Smooth muscle cell (in vitro differentiated cells): ENCODE measurements around the gene FCAMR. TPM values are rescaled to one million over a fixed set of nuclear protein-coding genes. Genes with fewer than 3 reads are reported as not detected.

ENCODE experiments used
- DNase-seq: peaks from one replicate; lab custom pipeline; 2025; ENCODE audit not compliant: unreplicated experiment; lab: John Stamatoyannopoulos, UW
- H2AFZ ChIP-seq: fragments of 200-600 bp; sonication (generic); 2 replicates; pipeline ENCODE4 v1.6.0; 2016; ENCODE audit warnings: antibody characterized with exemption, low read depth, mild to moderate bottlenecking
- H3F3A ChIP-seq: fragments of 200-600 bp; sonication (generic); 2 replicates; pipeline ENCODE4 v1.6.0; 2017; ENCODE audit warnings: antibody characterized with exemption, low read depth
- H3K27ac ChIP-seq: fragments of 200-600 bp; sonication (generic); 2 replicates; pipeline ENCODE4 v1.5.1; 2016; ENCODE audit warnings: low read depth, mild to moderate bottlenecking
- H3K27me3 ChIP-seq: fragments of 200-600 bp; sonication (generic); 2 replicates; pipeline ENCODE4 v1.6.1; 2016; ENCODE audit warnings: low read depth, mild to moderate bottlenecking
- H3K36me3 ChIP-seq: fragments of 200-600 bp; sonication (generic); 2 replicates; pipeline ENCODE4 v1.5.1; 2016; ENCODE audit warnings: low read depth
- H3K4me1 ChIP-seq: fragments of 200-600 bp; sonication (generic); 2 replicates; pipeline ENCODE4 v1.5.1; 2016; ENCODE audit warnings: low read depth
- H3K4me2 ChIP-seq: fragments of 200-600 bp; sonication (generic); 2 replicates; pipeline ENCODE4 v1.6.0; 2016; ENCODE audit warnings: mild to moderate bottlenecking
- H3K4me3 ChIP-seq: fragments of 200-600 bp; sonication (generic); 2 replicates; pipeline ENCODE4 v1.5.1; 2016; ENCODE audit warnings: mild to moderate bottlenecking
- H3K79me2 ChIP-seq: fragments of 200-600 bp; sonication (generic); 2 replicates; pipeline ENCODE4 v1.6.0; 2016; ENCODE audit warnings: low read depth, mild to moderate bottlenecking
- H3K9ac ChIP-seq: fragments of 200-600 bp; sonication (generic); 2 replicates; pipeline ENCODE4 v1.6.0; 2016; ENCODE audit warnings: low read depth
- H3K9me3 ChIP-seq: fragments of 200-600 bp; sonication (generic); replicated peaks from 2 replicates; pipeline ENCODE4 v1.5.1; 2016; ENCODE audit warnings: low read depth
- H4K20me1 ChIP-seq: fragments of 200-600 bp; sonication (generic); 2 replicates; pipeline ENCODE4 v1.6.0; 2016; ENCODE audit warnings: low read depth
- WGBS: methylation state at CpG from one replicate; pipeline ENCODE4 v1.1.7; 2016; ENCODE audit warnings: low lambda C conversion rate; 5-methylcytosine and 5-hydroxymethylcytosine counted together
- polyA plus RNA-seq: library from polyadenylated mRNA; unstranded; fragments of >200 nt; fragmentation: Nextera tagmentation; extraction: Ambion mirVana; gene quantifications from 2 replicates; pipeline ENCODE4 v1.2.1, GENCODE V29; 2016
- total RNA-seq: library from RNA; depleted of rRNA; stranded (reverse); fragments of >200 nt; gene quantifications from 2 replicates; pipeline ENCODE4 v1.2.3, GENCODE V29; 2014
- TF ChIP-seq, protein P1 (sequence below): fragments of 200-600 bp; sonication (generic); IDR thresholded peaks from 2 replicates; pipeline ENCODE4 v1.5.1; 2017; ENCODE audit warnings: borderline replicate concordance, mild to moderate bottlenecking, antibody characterized with exemption; ENCODE audit not compliant: insufficient read depth, poor library complexity, severe bottlenecking

FCAMR gene
- total and polyA plus RNA-seq, 2 experiments from 2014 or later: not detected

DNA sequence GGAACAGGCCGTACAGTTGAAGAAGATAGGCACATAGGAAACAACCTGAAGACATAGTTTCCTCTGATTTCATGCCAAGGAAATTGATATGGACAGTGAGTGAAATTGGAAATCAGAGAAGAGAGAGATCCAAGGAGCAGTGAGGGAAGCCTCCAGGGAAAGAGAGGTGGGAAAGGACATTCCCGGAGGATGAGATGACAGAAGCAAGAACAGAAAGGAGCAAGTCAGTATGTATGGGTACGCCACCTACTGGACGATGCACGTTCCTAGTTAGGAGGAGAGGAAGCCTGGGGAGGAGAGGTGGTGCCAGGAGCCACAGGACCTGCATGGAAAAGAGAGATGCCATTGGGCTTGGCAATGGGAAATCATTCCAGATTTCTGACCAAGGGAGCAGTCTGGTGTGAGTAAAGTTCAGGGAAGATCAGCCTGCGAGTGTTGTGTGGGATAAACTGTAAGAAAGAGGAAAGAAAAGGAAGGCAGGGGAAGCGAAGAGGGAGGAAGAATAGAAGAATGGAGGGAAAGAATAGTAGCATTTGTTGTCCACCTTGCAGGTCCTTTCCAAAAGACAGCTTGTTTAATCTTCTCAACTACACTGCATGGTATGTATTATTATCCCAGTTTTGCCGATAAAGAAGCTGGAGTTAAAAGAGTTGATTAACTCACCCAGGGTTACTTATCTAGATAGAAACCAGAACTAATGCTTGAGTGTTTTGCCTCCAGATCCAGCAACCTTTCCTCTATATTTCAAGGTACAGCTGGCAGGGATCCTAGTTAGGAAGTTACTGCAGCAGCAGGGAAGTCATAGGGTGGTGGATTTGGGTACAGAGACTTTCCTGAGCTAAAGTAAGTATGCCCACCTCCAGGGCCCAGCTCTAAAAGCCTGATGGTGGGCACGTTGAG lies 34.9 kb upstream of the FCAMR start:
- H3K36me3 ChIP-seq: no peaks in the 10 kb centered on the region
- H3K27me3 ChIP-seq: no peaks in the 10 kb centered on the region
- no peaks in the 10 kb centered on the region for H3K79me2 ChIP-seq
- 43% methylated on average over 9 of the region's 9 CpGs for WGBS
- no peak overlapping the region for H2AFZ ChIP-seq
- no peak overlapping the region for H3K27ac ChIP-seq
- H3K9me3 ChIP-seq: no peaks in the 10 kb centered on the region
- no peak overlapping the region for H3K9ac ChIP-seq
- TF ChIP-seq, protein P1, sequence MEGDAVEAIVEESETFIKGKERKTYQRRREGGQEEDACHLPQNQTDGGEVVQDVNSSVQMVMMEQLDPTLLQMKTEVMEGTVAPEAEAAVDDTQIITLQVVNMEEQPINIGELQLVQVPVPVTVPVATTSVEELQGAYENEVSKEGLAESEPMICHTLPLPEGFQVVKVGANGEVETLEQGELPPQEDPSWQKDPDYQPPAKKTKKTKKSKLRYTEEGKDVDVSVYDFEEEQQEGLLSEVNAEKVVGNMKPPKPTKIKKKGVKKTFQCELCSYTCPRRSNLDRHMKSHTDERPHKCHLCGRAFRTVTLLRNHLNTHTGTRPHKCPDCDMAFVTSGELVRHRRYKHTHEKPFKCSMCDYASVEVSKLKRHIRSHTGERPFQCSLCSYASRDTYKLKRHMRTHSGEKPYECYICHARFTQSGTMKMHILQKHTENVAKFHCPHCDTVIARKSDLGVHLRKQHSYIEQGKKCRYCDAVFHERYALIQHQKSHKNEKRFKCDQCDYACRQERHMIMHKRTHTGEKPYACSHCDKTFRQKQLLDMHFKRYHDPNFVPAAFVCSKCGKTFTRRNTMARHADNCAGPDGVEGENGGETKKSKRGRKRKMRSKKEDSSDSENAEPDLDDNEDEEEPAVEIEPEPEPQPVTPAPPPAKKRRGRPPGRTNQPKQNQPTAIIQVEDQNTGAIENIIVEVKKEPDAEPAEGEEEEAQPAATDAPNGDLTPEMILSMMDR: peak; percentile 71
- peaks cover 4% of the 10 kb centered on the region for H3F3A ChIP-seq
- H3K4me1 ChIP-seq: peaks cover 6% of the 10 kb centered on the region
- no peaks in the 10 kb centered on the region for H4K20me1 ChIP-seq
- no peak for DNase-seq
- H3K4me3 ChIP-seq: no peak overlapping the region
- no peak overlapping the region for H3K4me2 ChIP-seq

DNA sequence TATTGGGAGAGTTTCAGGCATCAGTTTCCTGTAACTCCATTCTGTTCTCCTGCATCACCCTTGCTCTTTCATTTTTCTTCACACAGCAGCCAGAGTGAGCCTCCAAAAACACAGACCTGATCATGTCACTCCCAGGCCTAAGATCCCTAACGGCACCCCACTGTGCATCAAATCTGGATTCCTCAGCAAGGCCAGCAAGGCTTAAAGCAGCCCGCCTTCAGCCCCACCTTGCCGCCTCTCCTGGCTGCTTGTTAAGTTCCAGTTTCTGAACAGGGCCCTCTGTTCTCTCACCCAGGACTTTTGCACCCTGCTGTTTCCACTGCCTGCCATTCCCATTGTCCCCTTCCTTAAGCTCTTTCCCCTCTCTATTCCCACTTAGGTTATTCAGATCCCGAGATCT lies 33.0 kb upstream of the FCAMR start:
- Histone ChIP-seq H3K36me3 (no peaks in the 10 kb centered on the region), H3K79me2 (no peaks in the 10 kb centered on the region), H3K4me1 (peaks cover 6% of the 10 kb centered on the region), H3K4me3 (no peak overlapping the region), H2AFZ (no peak overlapping the region), H3F3A (peaks cover 4% of the 10 kb centered on the region), H3K4me2 (no peak overlapping the region), H4K20me1 (no peaks in the 10 kb centered on the region), H3K27ac (no peak overlapping the region), H3K27me3 (no peaks in the 10 kb centered on the region), H3K9me3 (no peaks in the 10 kb centered on the region), H3K9ac (no peak overlapping the region)
- 90% methylated on average over 4 of the region's 4 CpGs for WGBS
- DNase-seq: no peak
- TF ChIP-seq, protein P1: no peak

DNA sequence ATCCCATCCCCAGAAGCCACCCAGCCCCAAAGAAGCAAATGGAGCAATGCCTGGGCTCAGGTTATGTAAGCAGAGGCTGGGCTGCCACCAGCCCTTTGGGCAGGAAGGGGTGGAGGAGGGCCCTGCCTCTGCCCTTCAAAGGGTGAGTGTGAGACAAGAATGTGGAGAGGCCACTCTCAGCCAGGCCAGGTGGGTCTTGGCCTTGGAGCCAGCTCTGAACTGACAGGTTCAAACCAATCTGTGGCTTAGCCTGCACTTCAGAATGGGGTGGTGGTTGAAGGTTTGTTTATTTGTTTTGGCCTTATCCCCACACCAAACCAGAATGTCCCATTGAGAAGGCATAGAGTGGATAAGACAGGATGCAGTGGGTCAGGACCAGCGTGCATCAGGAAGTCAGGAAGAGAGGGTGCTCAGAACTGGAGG lies 32.5 kb upstream of the FCAMR start:
- Histone ChIP-seq H3K27me3 (no peaks in the 10 kb centered on the region), H3F3A (peaks cover 3% of the 10 kb centered on the region), H3K9ac (no peak overlapping the region), H3K4me3 (no peak overlapping the region), H4K20me1 (no peaks in the 10 kb centered on the region), H3K79me2 (no peaks in the 10 kb centered on the region), H3K4me2 (no peak overlapping the region), H3K9me3 (no peaks in the 10 kb centered on the region), H3K36me3 (no peaks in the 10 kb centered on the region), H3K4me1 (peaks cover 6% of the 10 kb centered on the region), H3K27ac (no peak overlapping the region), H2AFZ (no peak overlapping the region)
- no peak for DNase-seq
- 79% methylated on average over 1 of the region's 1 CpG for WGBS
- TF ChIP-seq, protein P1: no peak
